ENCODE measurements around the gene CACNA2D4.

CACNA2D4 gene

GRCh38 chr12:1880876-1881275, 37.6 kb downstream of the CACNA2D4 start:
- no peak overlapping the region for H3K4me3 ChIP-seq (ENCODE audit: low read length)
- no peak for TF ChIP-seq ZNF274 (IDR thresholded peaks at IDR 0.05; ENCODE audit: low read depth, low read length)

DNA sequence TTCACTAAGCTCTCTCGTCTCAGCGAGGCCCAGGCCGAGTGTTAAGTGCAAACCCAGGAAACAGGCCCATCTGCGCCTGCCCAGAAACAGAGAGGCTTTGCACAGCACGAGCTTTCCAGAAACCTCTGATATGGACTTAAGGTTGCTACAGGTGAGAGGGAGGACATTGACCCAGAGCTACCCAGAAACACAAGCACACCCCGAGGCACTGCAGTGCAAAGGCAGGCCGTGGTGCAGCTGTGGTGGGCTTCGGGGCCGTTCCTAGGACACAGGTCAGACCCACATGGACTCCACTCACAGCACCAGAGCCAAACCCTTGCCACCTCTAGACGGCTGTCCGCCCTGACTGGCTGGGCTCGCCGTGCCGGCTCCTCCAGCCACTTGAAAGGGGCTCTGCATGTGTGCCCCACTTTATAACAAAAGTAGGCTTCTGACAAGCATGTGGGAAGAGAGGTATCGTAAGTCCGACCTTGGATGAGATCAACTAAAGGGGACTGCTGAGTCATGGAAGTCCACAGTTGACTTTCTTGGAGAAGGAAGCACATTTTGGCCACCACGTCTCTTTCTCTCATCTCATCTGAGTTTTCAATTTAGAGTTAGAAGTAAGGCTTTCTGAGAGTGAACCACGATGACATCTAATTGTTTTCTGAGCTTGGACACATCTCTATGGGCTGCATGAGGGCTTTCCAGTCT, 38.2 kb downstream of the CACNA2D4 start:
- H3K4me3 ChIP-seq (ENCODE audit: low read length) = no peak overlapping the region
- TF ChIP-seq ZNF274 (IDR thresholded peaks at IDR 0.05; ENCODE audit: low read depth, low read length) = no peak

DNA sequence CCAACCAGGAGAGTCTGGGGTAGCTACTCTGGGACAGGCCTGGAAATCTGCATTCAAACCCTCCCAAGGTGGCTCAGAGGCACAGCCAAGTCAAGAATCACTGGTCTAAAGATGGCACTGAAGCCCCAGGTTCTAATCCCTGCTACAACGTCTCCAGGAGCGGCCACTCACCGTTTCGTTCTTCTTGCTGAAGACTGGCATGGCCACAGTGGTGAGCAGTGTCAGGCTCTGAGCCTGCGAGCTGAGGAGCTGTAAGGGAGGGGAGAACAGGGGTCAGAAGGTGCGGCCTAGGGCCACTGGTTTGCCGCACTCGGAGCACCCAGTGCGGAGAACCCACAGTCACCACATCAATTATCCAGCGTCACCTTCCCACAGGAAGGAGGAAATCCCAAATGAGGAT, 38.8 kb downstream of the CACNA2D4 start:
- no peak for TF ChIP-seq ZNF274 (IDR thresholded peaks at IDR 0.05; ENCODE audit: low read depth, low read length)
- H3K4me3 ChIP-seq (ENCODE audit: low read length) = no peak overlapping the region

GRCh38 chr12:1878695-1879094, 39.8 kb downstream of the CACNA2D4 start:
- no peak overlapping the region for H3K4me3 ChIP-seq (ENCODE audit: low read length)
- no peak for TF ChIP-seq ZNF274 (IDR thresholded peaks at IDR 0.05; ENCODE audit: low read depth, low read length)

GRCh38 chr12:1878214-1878613, 40.2 kb downstream of the CACNA2D4 start:
- no peak overlapping the region for H3K4me3 ChIP-seq (ENCODE audit: low read length)
- TF ChIP-seq ZNF274 (IDR thresholded peaks at IDR 0.05; ENCODE audit: low read depth, low read length) = no peak

DNA sequence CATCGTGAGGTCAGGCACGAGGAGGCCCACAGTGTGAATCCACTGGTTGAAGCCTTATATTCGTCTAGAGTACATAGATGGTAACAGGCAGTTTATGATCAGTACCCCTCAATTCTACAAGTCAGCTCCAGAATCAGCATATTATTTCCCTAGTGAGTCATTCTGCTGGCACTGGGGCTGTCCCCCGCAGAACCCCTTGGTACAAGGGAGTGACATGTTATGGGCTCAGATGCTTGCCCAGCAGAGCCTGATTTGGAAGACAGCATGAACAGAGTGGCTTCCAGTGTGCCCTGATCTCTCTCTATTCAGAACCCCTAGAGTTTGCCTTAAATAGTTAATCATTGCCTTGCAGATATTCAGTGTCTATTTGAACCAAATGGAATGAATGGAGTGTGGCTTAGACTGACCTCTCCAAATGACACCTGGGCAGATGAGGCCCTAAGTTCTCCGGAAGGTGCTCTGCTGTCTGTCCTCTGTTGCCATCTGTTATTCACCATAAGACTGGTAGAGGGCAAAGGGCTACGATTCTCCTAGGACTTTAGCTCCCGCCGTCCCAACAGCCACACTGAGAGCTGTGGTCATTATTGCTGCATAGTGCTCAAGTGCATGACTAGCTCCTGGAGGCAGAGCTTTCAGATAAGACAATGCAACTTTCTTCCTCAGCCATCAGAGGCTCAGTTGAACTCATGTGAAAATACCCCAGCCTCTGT, 41.1 kb downstream of the CACNA2D4 start:
- TF ChIP-seq ZNF274 (IDR thresholded peaks at IDR 0.05; ENCODE audit: low read depth, low read length) = no peak
- H3K4me3 ChIP-seq (ENCODE audit: low read length) = no peak overlapping the region

DNA sequence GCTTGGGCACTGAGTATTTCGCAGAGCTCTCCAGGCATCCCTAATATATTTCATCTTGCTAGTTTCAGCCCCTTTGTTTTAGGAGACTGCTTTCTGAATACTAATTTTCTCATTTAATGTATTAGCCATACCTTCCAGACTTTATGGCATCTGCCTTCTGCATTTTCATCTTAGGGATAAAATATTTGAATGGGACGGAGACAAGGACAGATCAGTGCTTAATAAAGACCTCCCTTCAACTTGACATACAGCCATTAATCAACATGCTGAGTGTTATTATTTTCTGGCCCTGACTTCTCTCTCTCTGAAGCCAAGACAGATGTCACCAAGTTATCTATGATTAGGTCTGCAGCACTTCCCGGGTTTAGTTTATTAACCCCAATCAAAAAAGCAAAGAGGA, 42.4 kb downstream of the CACNA2D4 start:
- no peak overlapping the region for H3K4me3 ChIP-seq (ENCODE audit: low read length)
- TF ChIP-seq ZNF274 (IDR thresholded peaks at IDR 0.05; ENCODE audit: low read depth, low read length) = no peak

DNA sequence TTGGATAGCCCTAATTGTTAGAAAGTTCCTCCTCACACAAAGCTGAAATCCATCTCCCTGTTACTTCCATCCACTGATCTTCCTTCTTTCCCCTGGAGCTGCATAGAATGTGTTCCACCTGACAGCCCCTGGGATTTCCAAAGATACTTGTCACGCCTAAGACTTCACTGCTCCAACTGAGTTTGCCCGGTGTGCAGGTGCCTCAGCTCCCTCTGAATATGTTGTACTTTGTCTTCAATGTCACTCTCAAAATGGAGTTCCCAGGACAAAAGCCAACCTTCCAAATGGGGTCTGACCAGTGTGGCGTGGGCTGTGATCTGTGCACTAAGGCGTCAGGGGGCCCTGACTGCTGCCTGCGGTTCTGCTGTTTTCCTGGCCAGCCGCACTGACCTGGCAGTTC, 42.8 kb downstream of the CACNA2D4 start:
- TF ChIP-seq ZNF274 (IDR thresholded peaks at IDR 0.05; ENCODE audit: low read depth, low read length) = no peak
- no peak overlapping the region for H3K4me3 ChIP-seq (ENCODE audit: low read length)

DNA sequence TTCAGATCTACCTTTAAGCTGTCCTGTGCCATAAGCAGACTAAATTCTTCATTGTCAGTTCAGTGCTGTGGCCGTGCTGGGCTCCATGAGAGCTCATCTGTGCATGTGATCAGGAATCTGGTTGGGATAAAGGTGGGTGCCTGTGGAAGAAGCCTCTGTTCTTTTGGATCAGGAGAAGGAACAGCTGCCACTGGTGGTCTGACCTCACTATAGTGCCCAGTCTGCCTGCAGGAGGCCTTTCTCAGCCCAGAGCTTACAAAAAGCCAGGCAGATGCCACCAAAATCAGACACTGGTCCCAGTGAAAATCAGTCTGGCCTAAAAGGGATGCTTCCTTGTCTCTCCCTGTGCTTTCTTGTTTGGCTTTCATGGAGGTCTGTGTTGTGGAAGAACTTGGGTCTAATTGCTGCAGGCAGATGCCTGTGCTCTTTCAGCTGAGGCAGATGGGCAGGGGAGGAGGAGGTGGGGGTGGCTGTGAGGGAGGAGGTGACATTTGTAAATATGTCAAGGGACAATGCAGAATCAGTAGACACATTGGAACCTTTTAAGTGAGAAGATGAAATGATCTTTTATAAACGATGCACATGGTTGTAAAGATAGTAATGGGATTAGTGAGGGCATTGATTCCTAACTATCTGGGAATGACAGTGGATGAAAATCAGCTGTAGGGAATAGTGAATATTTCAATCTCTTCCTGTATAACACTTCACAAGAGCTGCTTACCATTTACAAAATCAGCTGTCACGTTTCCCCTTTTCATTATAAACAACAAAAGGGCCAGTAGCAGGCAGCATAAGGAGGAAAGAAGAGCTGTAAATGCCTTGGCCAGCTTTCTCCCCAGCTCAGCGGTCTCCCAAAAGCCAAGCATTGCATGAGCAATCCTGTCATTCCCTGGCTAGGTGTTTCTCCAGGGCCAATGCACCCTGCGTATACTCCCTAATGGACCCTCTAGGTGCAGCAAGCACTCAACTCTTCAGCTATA, 44.6 kb downstream of the CACNA2D4 start:
- no peak overlapping the region for H3K4me3 ChIP-seq (ENCODE audit: low read length)
- no peak for TF ChIP-seq ZNF274 (IDR thresholded peaks at IDR 0.05; ENCODE audit: low read depth, low read length)

- H3K4me3 ChIP-seq (ENCODE audit: low read length) = no peak overlapping the region
- no peak for TF ChIP-seq ZNF274 (IDR thresholded peaks at IDR 0.05; ENCODE audit: low read depth, low read length)
Measured at GRCh38 chr12:1872448-1872847, 46.0 kb downstream of the CACNA2D4 start.

DNA sequence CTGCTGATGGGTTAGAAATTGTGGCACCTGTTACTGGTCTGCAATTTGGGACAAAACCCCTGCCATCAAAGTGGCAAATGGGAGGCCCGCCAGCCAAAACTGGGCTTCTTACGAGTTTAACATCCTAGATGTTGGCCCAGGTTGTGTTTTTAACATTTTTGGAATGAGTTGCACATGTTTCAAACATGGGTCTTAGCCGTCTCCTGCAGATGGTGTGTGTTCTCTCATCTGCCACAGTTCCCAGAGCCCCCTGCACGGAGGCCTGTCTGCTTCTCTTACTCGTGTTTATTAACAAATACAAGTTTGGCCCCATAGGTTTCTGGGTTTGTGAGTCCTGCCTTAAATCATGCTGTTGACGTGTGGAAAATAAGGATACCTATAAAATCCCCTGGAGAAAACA, 46.5 kb downstream of the CACNA2D4 start:
- TF ChIP-seq ZNF274 (IDR thresholded peaks at IDR 0.05; ENCODE audit: low read depth, low read length) = no peak
- no peak overlapping the region for H3K4me3 ChIP-seq (ENCODE audit: low read length)

- no peak overlapping the region for H3K4me3 ChIP-seq (ENCODE audit: low read length)
- TF ChIP-seq ZNF274 (IDR thresholded peaks at IDR 0.05; ENCODE audit: low read depth, low read length) = no peak
Measured at GRCh38 chr12:1870998-1871917, 47.2 kb downstream of the CACNA2D4 start.

- no peak overlapping the region for H3K4me3 ChIP-seq (ENCODE audit: low read length)
- TF ChIP-seq ZNF274 (IDR thresholded peaks at IDR 0.05; ENCODE audit: low read depth, low read length) = no peak
Measured at GRCh38 chr12:1870086-1870485, 48.4 kb downstream of the CACNA2D4 start.
